NCI-H146 (cell line): ENCODE results near the gene PNMT.
"Not testable (repeated sequence)": the region's sequence is repeated elsewhere in the genome, so short reads cannot be mapped to it uniquely, and the experiment has no call there.

ENCODE experiments used
- DNase-seq: peaks from one replicate; lab custom pipeline; 2025; lab: John Stamatoyannopoulos, UW

The PNMT gene

GRCh38 chr17:39709319-39709997 is 41.2 kb downstream of the PNMT start:
- no peak for DNase-seq

- no peak for DNase-seq
These were observed 42.0 kb downstream of the PNMT start for GRCh38 chr17:39709998-39710964.

- DNase-seq, result not testable (repeated sequence)
These were observed 42.8 kb downstream of the PNMT start for GRCh38 chr17:39711071-39711470.

- DNase-seq, result no peak
These were observed 43.6 kb downstream of the PNMT start for GRCh38 chr17:39711851-39712250.

GRCh38 chr17:39714234-39714633 is 46.0 kb downstream of the PNMT start:
- DNase-seq, result no peak

- no peak for DNase-seq
These were observed 47.3 kb downstream of the PNMT start for GRCh38 chr17:39715375-39716072.

- DNase-seq, result no peak
These were observed 48.0 kb downstream of the PNMT start for GRCh38 chr17:39716073-39716818.

- DNase-seq, result no peak
These were observed 48.8 kb downstream of the PNMT start for GRCh38 chr17:39716879-39717536.

- DNase-seq, result no peak
These were observed 49.4 kb downstream of the PNMT start for GRCh38 chr17:39717660-39718059.

- DNase-seq, result no peak
These were observed 51.5 kb downstream of the PNMT start for GRCh38 chr17:39719563-39720355.
